CD1c-positive myeloid dendritic cell (primary cell): Measurements from ENCODE around the gene TNFAIP2.
"Not testable (repeated sequence)": the region's sequence is repeated elsewhere in the genome, so short reads cannot be mapped to it uniquely, and the experiment has no call there.

Experiments
- DNase-seq: peaks from one replicate; pipeline ENCODE4 v3.0.0-alpha.2; 2016; ENCODE audit errors: extremely low spot score

Gene TNFAIP2

GRCh38 chr14:103155826-103156394 lies 32.6 kb downstream of the TNFAIP2 start:
- DNase-seq: no peak

DNA sequence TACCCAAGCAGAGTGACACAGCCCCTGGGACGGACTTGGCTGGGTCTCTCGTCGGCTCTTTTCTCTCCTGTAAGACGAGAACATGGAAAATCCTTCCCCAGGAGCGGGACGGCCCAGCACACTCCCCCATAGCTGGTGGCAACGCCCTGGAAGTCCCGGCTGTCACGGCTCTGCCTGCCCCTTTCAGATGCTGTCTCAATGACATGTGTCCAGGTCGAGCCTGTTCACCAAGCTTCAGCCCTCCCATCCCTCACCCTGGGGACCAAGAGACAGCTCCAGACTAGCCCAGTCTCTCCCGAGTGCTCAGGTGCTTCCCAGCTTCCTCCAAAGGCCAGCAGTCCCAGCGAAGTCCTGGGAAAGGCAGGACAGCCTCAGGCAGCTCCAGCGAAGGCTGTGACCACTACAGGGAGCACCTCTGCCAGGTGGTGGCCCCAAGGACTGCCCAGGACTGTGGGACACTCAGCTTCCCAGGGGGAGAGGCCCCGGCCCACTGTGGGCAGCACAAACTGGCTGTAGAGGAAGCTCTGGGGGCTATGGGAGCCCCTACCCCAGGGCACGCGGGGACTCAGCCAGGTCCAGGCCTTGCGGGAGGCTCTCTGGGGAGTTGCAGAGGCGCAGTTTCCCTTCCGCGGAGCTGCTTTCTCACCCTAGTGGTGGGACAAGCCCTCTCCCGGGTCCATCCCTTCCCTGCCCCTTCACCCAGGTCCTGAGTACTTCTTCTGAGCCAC lies 33.6 kb downstream of the TNFAIP2 start:
- no peak for DNase-seq

GRCh38 chr14:103157969-103158368 lies 34.7 kb downstream of the TNFAIP2 start:
- DNase-seq: no peak

- DNase-seq: no peak
Measured at GRCh38 chr14:103158688-103159087, 35.4 kb downstream of the TNFAIP2 start.

DNA sequence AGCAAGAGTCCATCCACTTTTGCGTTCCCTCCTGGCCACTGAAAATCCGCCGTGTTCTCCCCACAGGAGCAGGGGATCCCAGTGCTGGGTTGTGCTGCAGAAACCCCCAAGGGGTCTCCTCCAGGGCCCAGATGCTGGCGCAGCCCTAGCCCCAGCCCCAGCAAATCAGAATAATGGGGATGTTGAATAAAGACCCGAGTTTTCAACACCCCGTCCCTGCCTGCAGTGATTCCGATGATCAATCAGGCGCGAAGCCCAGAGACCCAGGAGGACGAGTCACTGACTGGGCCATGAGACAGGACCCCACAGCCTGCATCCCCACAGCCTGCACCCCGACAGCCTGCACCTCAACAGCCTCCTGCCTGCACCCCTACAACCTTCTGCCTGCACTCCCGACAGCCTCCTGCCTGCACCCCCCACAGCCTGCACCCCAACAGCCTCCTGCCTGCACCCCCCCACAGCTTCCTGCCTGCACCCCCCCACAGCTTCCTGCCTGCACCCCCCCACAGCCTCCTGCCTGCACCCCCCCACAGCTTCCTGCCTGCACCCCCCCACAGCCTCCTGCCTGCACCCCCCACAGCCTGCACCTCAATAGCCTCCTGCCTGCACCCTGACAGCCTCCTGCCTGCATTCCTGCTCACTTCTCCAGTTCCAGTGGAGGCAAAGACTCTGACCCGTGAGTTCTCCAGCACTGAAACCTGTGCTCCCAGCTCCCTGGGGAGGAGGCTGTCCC lies 37.2 kb downstream of the TNFAIP2 start:
- no peak for DNase-seq

DNA sequence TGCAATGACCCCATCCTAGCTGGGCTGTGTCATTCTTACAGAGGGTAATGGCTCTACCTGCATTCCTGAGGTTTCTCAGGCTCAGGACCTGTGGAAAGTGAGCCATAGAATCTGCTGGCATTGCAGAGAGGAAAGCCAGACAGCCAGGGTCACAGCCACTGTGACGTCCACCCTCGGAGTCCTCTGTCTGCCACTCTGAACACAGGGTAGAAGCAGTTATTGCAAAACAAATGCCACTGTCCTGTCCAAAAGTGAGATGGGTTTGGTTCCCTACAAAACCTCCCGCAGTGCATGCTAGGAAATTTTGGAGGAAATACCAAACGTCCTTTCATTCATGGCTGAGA lies 37.8 kb downstream of the TNFAIP2 start:
- DNase-seq: no peak

- DNase-seq: no peak
Measured at GRCh38 chr14:103163199-103163598, 39.9 kb downstream of the TNFAIP2 start.

DNA sequence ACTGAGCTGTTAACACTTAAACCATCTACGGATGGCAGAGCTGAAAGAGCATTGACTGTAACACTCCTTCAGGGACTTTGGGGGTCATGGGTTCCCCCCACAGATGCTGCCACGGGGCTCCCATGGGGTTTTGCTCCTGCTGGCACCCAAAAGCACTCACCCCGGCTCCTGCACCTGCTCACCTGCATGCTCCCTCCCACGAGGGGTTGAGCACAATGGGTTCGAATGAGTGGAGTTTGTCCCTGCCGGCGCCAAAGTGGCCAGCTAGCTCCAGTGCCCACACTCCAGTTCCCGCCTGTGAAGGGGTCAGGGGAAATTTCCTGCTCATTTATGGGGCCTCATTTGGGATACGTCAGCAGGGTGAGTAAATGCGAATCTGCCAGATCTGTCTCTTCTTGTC lies 40.7 kb downstream of the TNFAIP2 start:
- DNase-seq: no peak

DNA sequence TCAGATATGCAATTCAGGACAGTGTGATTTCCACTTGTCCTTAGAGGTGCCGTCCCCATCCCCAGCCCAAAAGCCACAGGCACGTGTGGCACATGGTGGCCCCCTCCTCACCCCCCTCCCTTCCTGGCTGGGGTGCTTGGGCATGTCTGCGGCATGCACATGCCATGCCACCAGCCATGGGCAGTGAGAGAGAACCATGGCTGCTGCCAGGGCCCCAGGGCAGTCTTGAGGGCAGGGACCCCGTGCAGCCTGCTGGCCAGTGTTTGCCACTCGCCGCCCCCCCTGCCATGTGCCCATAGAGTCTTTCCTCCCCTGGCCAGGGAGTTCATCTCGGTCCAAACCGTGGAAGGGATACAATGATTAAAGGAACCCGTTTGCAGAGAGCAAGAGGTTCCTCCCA lies 41.5 kb downstream of the TNFAIP2 start:
- DNase-seq: no peak

- DNase-seq: no peak
Measured at GRCh38 chr14:103165323-103165722, 42.1 kb downstream of the TNFAIP2 start.

GRCh38 chr14:103169954-103170353 lies 46.7 kb downstream of the TNFAIP2 start:
- DNase-seq: no peak

GRCh38 chr14:103171206-103171605 lies 47.9 kb downstream of the TNFAIP2 start:
- not testable (repeated sequence) for DNase-seq

DNA sequence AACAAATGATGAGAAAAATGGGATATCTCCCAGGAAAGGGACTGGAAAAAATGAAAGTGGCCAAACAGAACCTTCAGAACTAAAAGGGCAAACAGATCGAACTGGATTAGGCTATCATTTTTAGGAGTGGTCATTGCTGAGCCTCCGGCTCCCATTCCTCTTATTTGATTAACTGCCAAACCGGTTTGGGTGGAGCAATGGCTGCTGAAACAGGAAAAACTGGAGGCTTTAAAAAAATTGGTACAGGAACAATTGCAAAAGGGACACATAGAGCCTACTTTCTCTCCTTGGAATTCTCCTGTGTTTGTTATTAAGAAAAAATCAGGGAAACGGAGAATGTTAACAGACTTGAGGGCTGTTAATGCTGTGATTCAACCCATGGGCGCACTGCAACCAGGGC lies 49.7 kb downstream of the TNFAIP2 start:
- no peak for DNase-seq

- not testable (repeated sequence) for DNase-seq
Measured at GRCh38 chr14:103173887-103174286, 50.6 kb downstream of the TNFAIP2 start.

- not testable (repeated sequence) for DNase-seq
Measured at GRCh38 chr14:103176176-103176575, 52.9 kb downstream of the TNFAIP2 start.

- DNase-seq: no peak
Measured at GRCh38 chr14:103177376-103177775, 54.1 kb downstream of the TNFAIP2 start.

GRCh38 chr14:103178521-103178920 lies 55.3 kb downstream of the TNFAIP2 start:
- DNase-seq: no peak

DNA sequence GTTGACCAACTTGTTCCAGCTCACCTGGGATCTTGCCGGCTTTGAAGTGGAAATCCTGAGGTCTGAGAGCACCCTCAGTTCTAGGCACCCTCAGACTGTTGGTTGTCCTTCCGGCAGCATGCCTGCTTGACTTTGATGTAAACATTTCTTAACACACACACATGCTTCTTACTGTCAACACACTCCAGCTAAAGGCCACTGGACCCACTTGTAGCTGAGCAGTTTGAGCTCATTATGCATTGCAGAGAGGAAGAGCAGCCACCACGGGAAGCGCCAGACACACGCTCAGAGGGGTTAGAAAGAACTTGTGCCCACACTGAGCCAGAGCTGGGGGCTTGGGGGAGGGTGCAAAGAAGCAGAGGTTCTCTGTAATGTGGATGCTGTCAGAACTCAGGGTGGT lies 55.8 kb downstream of the TNFAIP2 start:
- no peak for DNase-seq

- no peak for DNase-seq
Measured at GRCh38 chr14:103180331-103180730, 57.1 kb downstream of the TNFAIP2 start.

DNA sequence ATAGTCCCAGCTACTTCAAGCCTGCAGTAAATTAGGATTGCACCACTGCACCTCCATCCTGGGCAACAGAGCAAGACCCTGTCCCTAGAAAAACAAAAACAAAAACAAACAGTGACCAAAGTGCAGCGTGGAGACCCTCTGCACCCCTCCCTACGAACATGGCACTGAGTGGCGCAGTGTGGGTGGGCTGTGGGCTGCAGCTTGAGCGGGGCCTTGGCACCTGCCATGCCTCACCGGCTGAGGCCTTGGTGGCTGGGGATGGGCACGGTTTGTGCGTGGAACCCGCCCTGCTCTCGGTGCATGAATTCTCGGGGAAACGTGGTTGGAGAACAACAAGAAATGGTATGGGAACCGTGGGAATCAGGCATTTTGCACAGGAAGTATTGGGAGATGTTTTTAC lies 60.8 kb downstream of the TNFAIP2 start:
- no peak for DNase-seq

DNA sequence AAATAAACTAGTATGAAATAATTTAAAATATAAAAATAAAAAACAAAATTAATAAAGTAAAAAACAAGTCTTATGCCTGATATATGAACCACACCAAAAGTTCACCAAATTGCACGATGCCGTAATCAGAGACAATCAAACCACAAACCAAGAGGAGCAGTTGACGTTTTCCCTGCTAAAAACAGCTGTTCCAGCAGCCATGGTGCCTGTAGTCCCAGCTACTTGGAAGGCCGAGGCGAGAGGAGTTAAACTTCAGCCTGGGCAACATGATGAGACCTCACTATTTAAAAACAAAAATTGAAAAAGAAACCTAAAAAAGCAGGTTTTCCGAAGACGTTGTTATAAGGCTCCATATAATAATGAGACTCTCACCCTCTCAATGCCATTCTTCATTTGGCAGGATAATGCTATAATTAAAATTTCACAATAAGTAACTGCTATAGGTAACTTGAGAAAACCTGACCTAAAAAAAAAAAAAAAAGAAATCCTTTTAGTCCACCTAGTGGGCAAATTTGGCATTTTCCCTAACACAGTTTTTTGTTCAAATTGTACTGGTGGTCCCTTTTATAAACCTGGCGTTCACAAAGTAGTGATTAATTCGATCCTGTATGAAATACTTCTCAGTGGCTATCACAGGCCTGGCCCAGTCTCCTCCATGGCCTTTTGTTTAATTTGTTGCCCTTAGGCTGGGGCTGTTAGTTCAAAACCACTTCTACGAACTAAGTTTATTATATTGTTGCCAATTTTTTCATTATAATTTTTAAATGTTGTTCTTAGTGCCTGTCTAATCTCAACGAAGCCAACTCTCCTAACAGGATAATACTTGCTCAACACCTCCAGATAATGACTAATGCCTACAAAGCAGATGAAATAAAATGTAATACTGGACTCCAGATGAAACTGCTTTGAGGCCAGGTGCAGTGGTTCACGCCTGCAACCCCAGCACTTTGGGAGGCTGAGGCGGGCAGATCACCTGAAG lies 62.1 kb downstream of the TNFAIP2 start:
- peak; percentile 49 for DNase-seq

DNA sequence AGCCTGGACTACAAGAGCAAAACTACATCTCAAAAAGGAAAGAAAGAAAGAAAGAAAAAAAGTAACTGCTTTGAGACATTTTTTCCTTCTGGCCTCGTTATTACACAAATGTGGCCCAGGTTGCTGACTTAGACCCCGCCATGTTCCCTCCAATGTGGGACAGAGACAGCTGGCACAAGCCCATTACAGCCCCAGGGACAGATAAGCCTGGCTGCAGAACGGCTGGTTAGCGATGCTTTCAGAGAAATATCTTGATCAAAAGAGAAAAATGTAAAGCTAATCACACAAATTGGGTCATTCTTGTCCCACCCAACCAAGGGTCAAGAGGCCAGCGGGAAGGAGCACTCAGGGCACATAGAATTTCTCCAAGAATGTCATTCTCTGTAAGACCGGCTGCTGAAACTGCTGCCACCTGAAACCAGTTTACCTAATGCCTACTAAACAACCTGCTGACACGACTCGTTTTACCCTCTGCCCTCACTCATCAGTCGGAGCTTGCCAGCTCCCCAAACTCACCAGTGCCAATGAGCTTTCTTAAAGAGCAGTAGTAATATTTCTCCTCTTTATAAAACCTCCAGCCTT lies 63.1 kb downstream of the TNFAIP2 start:
- no peak for DNase-seq
